K562 (cell line): ENCODE results near the gene LSM6. TPM values are rescaled to one million over a fixed set of nuclear protein-coding genes. Genes with fewer than 3 reads are reported as not detected.

Experiments
- ATAC-seq: fragments of 200-7000 bp; cut with Tn5 transposase; 3 replicates; pipeline ENCODE4 v1.9.1; 2020; ENCODE audit warnings: moderate library complexity
- BruUV-seq: library from RNA; stranded (reverse); fragments of 400-500 nt; replicated peaks from 2 replicates; lab custom pipeline; 2021; lab: Mats Ljungman, UMichigan
- CTCF ChIA-PET: fragments of 300-600 bp; formaldehyde crosslinking; extraction: SDS; loops from one replicate; lab custom pipeline; 2021; ENCODE audit warnings: low intra/inter-chr PET ratio; lab: Yijun Ruan, JAX
- POLR2A ChIA-PET: fragments of 300-600, 350-650 bp; sonication (Branson Sonifier 250); formaldehyde crosslinking; extraction: SDS; loops from one replicate; lab custom pipeline; 2021; ENCODE audit warnings: antibody characterized with exemption, inconsistent platforms; lab: Yijun Ruan, JAX
- DNase-seq, 4 experiments: peaks; one replicate each; pipeline versions ENCODE4 v3.0.0 to v3.0.0-alpha.2; 2011 to 2018; ENCODE audit warnings: low spot score in 3 of 4, mixed read lengths in 3 of 4; ENCODE audit errors: extremely low read depth in 1 of 4
- FAIRE-seq: peaks from 2 replicates; lab custom pipeline; 2011; peaks lifted over from hg19 to GRCh38; lab: Jason Lieb, UNC
- H2AFZ ChIP-seq: 2 replicates; pipeline ENCODE4 v1.6.0; 2011; ENCODE audit warnings: low read depth, low read length, control low read depth, inconsistent platforms
- H3K27ac ChIP-seq: fragments of 200-600 bp; 3 replicates; pipeline ENCODE4 v1.8.0; 2011; ENCODE audit warnings: low read depth, mild to moderate bottlenecking, control low read depth, inconsistent platforms, low read length, moderate library complexity, mixed read lengths; ENCODE audit errors: extremely low read depth
- H3K27me3 ChIP-seq, 2 experiments: fragments of 300-600 bp in 1 of 2; 2 replicates in 1 of 2; 3 replicates in 1 of 2; pipeline versions ENCODE4 v1.6.0 to v1.8.0; 2011; ENCODE audit warnings: inconsistent platforms in 2 of 2, low read length in 2 of 2, mild to moderate bottlenecking in 1 of 2, mixed read lengths in 1 of 2, moderate library complexity in 1 of 2; ENCODE audit not compliant: control insufficient read depth in 2 of 2, insufficient read depth in 2 of 2
- H3K36me3 ChIP-seq: fragments of 300-600 bp; 3 replicates; pipeline ENCODE4 v1.8.0; 2011; ENCODE audit warnings: mild to moderate bottlenecking, low read length, inconsistent platforms; ENCODE audit not compliant: control insufficient read depth, insufficient read depth
- H3K4me1 ChIP-seq, 2 experiments: fragments of 200-600 bp in 1 of 2; replicated peaks in 1 of 2; 2 replicates in 1 of 2; 3 replicates in 1 of 2; pipeline versions ENCODE4 v1.5.1 to v1.8.0; 2011; ENCODE audit warnings: inconsistent platforms in 2 of 2, low read length in 2 of 2, mild to moderate bottlenecking in 1 of 2, mixed read lengths in 1 of 2, moderate library complexity in 1 of 2; ENCODE audit not compliant: control insufficient read depth in 2 of 2, insufficient read depth in 2 of 2
- H3K4me2 ChIP-seq: 2 replicates; pipeline ENCODE4 v1.6.1; 2011; ENCODE audit warnings: low read length, control low read depth, inconsistent platforms, mixed read lengths; ENCODE audit not compliant: insufficient read depth
- H3K4me3 ChIP-seq: fragments of 200-600 bp; sonication (generic), shearing (Covaris generic); 2 replicates; pipeline ENCODE4 v1.5.1; 2016; ENCODE audit warnings: control low read depth, inconsistent platforms
- H3K79me2 ChIP-seq: fragments of 200-600 bp; 3 replicates; pipeline ENCODE4 v1.8.0; 2011; ENCODE audit warnings: low read length, inconsistent platforms; ENCODE audit not compliant: control insufficient read depth, insufficient read depth
- H3K9ac ChIP-seq, 2 experiments: 2 replicates each; pipeline versions ENCODE4 v1.6.0 to v1.6.1; 2011; ENCODE audit warnings: low read depth in 2 of 2, low read length in 2 of 2, control low read depth in 1 of 2, inconsistent platforms in 1 of 2, mild to moderate bottlenecking in 1 of 2, mixed read lengths in 1 of 2; ENCODE audit not compliant: insufficient read depth in 1 of 2
- H3K9me1 ChIP-seq: one replicate; pipeline ENCODE4 v1.6.0; 2011; ENCODE audit warnings: inconsistent platforms, mild to moderate bottlenecking, low read length, moderate library complexity; ENCODE audit not compliant: control insufficient read depth, insufficient read depth
- H3K9me3 ChIP-seq: replicated peaks from 2 replicates; pipeline ENCODE4 v1.5.1; 2011; ENCODE audit warnings: low read depth, low read length, inconsistent platforms; ENCODE audit not compliant: control insufficient read depth, insufficient read depth
- H4K20me1 ChIP-seq: replicated peaks from 2 replicates; pipeline ENCODE4 v1.6.1; 2011; ENCODE audit warnings: low read length, inconsistent platforms, mixed read lengths; ENCODE audit not compliant: control insufficient read depth, insufficient read depth
- CEBPB ChIP-seq: fragments of 450-650 bp; IDR thresholded peaks from 2 replicates; pipeline ENCODE4 v1.6.1; 2016; ENCODE audit warnings: missing genetic modification characterization, missing compliant biosample characterization
- JUNB ChIP-seq: fragments of 450-650 bp; formaldehyde crosslinking; conservative IDR thresholded peaks from 2 replicates; pipeline ENCODE4 v1.4.0; 2020; ENCODE audit warnings: mild to moderate bottlenecking
- RAD21 ChIP-seq, 2 experiments: fragments of 250-450 bp in 1 of 2; fragments of 450-650 bp in 1 of 2; sonication (Bioruptor Pico) in 1 of 2; formaldehyde crosslinking in 1 of 2; IDR thresholded peaks in 1 of 2; conservative IDR thresholded peaks in 1 of 2; 2 replicates each; pipeline versions ENCODE4 v1.4.0 to v1.8.0; 2020 to 2022; ENCODE audit warnings: mild to moderate bottlenecking in 2 of 2, moderate library complexity in 1 of 2
- SRSF9 ChIP-seq: fragments of 200-400 bp; formaldehyde crosslinking; IDR thresholded peaks from 2 replicates; pipeline ENCODE4 v1.6.1; 2017; ENCODE audit warnings: low read depth, low read length, borderline replicate concordance
- ZFX ChIP-seq: sonication (generic); formaldehyde crosslinking; IDR thresholded peaks from 2 replicates; pipeline ENCODE4 v1.8.0; 2022; ENCODE audit warnings: mild to moderate bottlenecking, missing genetic modification reagents, moderate library complexity
- ZNF551 ChIP-seq: fragments of 250-450 bp; sonication (Bioruptor Pico); IDR thresholded peaks from 2 replicates; pipeline ENCODE4 v1.5.0; 2021; ENCODE audit warnings: mild to moderate bottlenecking, moderate library complexity
- WGBS: fragments of 100-300 bp; shearing (Covaris generic); methylation state at CpG from one replicate; pipeline ENCODE4 v1.1.6; 2016; ENCODE audit warnings: low coverage, mixed read lengths; ENCODE audit not compliant: insufficient coverage; ENCODE audit errors: missing lambda C conversion rate; 5-methylcytosine and 5-hydroxymethylcytosine counted together
- in situ Hi-C: fragments of 300-500 bp; cut with MboI; formaldehyde crosslinking; loops from 4 replicates; pipeline ENCODE4 v1.15.0; 2018; ENCODE audit warnings: inconsistent platforms, mixed read lengths
- intact Hi-C: fragments of 100-400 bp; cut with micrococcal nuclease; formaldehyde crosslinking; loops from 2 replicates; pipeline ENCODE4 v1.14.2; 2022
- polyA plus RNA-seq, 8 experiments: library from polyadenylated mRNA; depleted of rRNA in 4 of 8; stranded (reverse) in 5 of 8; unstranded in 3 of 8; fragments of >200 nt; fragmentation: Nextera tagmentation in 2 of 8; fragmentation: Illumina TruSeq in 1 of 8; extraction: Ambion mirVana in 2 of 8; extraction: Trizol in 1 of 8; gene quantifications; 2 replicates each; pipeline versions ENCODE4 v1.2.1 to v1.2.3, GENCODE V29; 2011 to 2014; ENCODE audit warnings: inconsistent platforms in 1 of 8, missing spikeins in 1 of 8
- total RNA-seq, 7 experiments: library from RNA; depleted of rRNA in 6 of 7; stranded (reverse); fragments of >200 nt in 6 of 7; fragmentation: Illumina TruSeq in 2 of 7; extraction: Trizol in 2 of 7; gene quantifications; 2 replicates each; pipeline versions ENCODE4 v1.2.1 to v1.2.3, GENCODE V29; 2011 to 2021; ENCODE audit warnings: low replicate concordance in 1 of 7
- TF ChIP-seq, protein P1 (sequence below): fragments of 450-650 bp; IDR thresholded peaks from 2 replicates; pipeline ENCODE4 v1.6.1; 2016; ENCODE audit warnings: mild to moderate bottlenecking, moderate library complexity
- TF ChIP-seq, protein P2 (sequence below): fragments of 450-650 bp; IDR thresholded peaks from 2 replicates; pipeline ENCODE4 v1.6.1; 2017; ENCODE audit warnings: mild to moderate bottlenecking, moderate library complexity
- TF ChIP-seq, protein P3 (sequence below): fragments of 250-450 bp; sonication (Bioruptor Pico); IDR thresholded peaks from 2 replicates; pipeline ENCODE4 v1.8.0; 2022; ENCODE audit warnings: inconsistent platforms, mild to moderate bottlenecking, moderate library complexity, borderline replicate concordance

The LSM6 gene
- total and polyA plus RNA-seq, 9 of the 15 experiments (the other 6 are each of a cell fraction or from before 2014, with no cell fraction given) = 39.9 to 150 (median 97.4) TPM

DNA sequence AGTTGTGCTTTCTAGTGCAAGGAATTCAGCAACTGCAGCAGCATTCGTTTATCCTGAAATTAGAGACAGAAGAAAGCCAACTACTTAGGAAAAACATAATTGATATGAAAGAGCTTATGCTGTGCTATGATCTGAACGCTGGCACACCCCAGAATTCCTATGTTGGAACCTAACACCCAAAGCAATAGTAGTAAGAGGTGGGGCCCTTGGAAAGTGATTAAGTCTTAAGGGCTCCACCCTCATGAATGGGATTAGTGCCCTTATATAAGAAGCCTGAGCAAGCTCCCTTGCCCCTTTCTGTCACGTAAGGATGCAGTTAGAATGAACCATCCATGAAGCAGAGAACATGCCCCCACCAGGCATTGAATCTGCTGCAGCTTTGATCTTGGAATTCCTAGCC, 5.4 kb upstream of the LSM6 start:
- H3K27me3 ChIP-seq = peaks cover 0 to 4% of the 10 kb centered on the region in 2 experiments; a peak in 1 of 5 replicates
- WGBS = 2% methylated on average over 3 of the region's 3 CpGs
- H3K27ac ChIP-seq = no peak overlapping the region
- H3K9me1 ChIP-seq = no peaks in the 10 kb centered on the region
- CTCF ChIA-PET = no interaction called here
- no peaks in the 10 kb centered on the region for H3K79me2 ChIP-seq
- H3K36me3 ChIP-seq = no peaks in the 10 kb centered on the region
- H3K4me3 ChIP-seq = no peak overlapping the region
- no peak overlapping the region for H3K4me2 ChIP-seq
- in situ Hi-C loops (no loop called here), intact Hi-C loops (no loop called here)
- ATAC-seq = no peak
- H2AFZ ChIP-seq = no peak overlapping the region
- POLR2A ChIA-PET = no interaction called here
- no peaks in the 10 kb centered on the region for H3K4me1 ChIP-seq
- H3K9ac ChIP-seq = no peak overlapping the region
- no TSS peak for BruUV-seq
- no peaks in the 10 kb centered on the region for H4K20me1 ChIP-seq
- no peak for DNase-seq
- H3K9me3 ChIP-seq = no peaks in the 10 kb centered on the region
- no peak for FAIRE-seq
- TF ChIP-seq SRSF9 (no peak), CEBPB (tag) (no peak), ZFX (no peak), RAD21 (CRISPR knock-in tag; conservative IDR thresholded peaks at IDR 0.05 in 1 of 2, IDR thresholded peaks at IDR 0.05 in 1 of 2) (no peak), JUNB (CRISPR knock-in tag) (no peak), ZNF551 (CRISPR knock-in tag) (no peak)
- TF ChIP-seq, protein P1, sequence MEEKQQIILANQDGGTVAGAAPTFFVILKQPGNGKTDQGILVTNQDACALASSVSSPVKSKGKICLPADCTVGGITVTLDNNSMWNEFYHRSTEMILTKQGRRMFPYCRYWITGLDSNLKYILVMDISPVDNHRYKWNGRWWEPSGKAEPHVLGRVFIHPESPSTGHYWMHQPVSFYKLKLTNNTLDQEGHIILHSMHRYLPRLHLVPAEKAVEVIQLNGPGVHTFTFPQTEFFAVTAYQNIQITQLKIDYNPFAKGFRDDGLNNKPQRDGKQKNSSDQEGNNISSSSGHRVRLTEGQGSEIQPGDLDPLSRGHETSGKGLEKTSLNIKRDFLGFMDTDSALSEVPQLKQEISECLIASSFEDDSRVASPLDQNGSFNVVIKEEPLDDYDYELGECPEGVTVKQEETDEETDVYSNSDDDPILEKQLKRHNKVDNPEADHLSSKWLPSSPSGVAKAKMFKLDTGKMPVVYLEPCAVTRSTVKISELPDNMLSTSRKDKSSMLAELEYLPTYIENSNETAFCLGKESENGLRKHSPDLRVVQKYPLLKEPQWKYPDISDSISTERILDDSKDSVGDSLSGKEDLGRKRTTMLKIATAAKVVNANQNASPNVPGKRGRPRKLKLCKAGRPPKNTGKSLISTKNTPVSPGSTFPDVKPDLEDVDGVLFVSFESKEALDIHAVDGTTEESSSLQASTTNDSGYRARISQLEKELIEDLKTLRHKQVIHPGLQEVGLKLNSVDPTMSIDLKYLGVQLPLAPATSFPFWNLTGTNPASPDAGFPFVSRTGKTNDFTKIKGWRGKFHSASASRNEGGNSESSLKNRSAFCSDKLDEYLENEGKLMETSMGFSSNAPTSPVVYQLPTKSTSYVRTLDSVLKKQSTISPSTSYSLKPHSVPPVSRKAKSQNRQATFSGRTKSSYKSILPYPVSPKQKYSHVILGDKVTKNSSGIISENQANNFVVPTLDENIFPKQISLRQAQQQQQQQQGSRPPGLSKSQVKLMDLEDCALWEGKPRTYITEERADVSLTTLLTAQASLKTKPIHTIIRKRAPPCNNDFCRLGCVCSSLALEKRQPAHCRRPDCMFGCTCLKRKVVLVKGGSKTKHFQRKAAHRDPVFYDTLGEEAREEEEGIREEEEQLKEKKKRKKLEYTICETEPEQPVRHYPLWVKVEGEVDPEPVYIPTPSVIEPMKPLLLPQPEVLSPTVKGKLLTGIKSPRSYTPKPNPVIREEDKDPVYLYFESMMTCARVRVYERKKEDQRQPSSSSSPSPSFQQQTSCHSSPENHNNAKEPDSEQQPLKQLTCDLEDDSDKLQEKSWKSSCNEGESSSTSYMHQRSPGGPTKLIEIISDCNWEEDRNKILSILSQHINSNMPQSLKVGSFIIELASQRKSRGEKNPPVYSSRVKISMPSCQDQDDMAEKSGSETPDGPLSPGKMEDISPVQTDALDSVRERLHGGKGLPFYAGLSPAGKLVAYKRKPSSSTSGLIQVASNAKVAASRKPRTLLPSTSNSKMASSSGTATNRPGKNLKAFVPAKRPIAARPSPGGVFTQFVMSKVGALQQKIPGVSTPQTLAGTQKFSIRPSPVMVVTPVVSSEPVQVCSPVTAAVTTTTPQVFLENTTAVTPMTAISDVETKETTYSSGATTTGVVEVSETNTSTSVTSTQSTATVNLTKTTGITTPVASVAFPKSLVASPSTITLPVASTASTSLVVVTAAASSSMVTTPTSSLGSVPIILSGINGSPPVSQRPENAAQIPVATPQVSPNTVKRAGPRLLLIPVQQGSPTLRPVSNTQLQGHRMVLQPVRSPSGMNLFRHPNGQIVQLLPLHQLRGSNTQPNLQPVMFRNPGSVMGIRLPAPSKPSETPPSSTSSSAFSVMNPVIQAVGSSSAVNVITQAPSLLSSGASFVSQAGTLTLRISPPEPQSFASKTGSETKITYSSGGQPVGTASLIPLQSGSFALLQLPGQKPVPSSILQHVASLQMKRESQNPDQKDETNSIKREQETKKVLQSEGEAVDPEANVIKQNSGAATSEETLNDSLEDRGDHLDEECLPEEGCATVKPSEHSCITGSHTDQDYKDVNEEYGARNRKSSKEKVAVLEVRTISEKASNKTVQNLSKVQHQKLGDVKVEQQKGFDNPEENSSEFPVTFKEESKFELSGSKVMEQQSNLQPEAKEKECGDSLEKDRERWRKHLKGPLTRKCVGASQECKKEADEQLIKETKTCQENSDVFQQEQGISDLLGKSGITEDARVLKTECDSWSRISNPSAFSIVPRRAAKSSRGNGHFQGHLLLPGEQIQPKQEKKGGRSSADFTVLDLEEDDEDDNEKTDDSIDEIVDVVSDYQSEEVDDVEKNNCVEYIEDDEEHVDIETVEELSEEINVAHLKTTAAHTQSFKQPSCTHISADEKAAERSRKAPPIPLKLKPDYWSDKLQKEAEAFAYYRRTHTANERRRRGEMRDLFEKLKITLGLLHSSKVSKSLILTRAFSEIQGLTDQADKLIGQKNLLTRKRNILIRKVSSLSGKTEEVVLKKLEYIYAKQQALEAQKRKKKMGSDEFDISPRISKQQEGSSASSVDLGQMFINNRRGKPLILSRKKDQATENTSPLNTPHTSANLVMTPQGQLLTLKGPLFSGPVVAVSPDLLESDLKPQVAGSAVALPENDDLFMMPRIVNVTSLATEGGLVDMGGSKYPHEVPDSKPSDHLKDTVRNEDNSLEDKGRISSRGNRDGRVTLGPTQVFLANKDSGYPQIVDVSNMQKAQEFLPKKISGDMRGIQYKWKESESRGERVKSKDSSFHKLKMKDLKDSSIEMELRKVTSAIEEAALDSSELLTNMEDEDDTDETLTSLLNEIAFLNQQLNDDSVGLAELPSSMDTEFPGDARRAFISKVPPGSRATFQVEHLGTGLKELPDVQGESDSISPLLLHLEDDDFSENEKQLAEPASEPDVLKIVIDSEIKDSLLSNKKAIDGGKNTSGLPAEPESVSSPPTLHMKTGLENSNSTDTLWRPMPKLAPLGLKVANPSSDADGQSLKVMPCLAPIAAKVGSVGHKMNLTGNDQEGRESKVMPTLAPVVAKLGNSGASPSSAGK = no peak
- TF ChIP-seq, protein P2, sequence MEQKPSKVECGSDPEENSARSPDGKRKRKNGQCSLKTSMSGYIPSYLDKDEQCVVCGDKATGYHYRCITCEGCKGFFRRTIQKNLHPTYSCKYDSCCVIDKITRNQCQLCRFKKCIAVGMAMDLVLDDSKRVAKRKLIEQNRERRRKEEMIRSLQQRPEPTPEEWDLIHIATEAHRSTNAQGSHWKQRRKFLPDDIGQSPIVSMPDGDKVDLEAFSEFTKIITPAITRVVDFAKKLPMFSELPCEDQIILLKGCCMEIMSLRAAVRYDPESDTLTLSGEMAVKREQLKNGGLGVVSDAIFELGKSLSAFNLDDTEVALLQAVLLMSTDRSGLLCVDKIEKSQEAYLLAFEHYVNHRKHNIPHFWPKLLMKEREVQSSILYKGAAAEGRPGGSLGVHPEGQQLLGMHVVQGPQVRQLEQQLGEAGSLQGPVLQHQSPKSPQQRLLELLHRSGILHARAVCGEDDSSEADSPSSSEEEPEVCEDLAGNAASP = no peak
- TF ChIP-seq, protein P3, sequence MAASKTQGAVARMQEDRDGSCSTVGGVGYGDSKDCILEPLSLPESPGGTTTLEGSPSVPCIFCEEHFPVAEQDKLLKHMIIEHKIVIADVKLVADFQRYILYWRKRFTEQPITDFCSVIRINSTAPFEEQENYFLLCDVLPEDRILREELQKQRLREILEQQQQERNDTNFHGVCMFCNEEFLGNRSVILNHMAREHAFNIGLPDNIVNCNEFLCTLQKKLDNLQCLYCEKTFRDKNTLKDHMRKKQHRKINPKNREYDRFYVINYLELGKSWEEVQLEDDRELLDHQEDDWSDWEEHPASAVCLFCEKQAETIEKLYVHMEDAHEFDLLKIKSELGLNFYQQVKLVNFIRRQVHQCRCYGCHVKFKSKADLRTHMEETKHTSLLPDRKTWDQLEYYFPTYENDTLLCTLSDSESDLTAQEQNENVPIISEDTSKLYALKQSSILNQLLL = no peak
